Placental epithelial cell (primary cell): ENCODE results near the gene ACKR2. TPM values are rescaled to one million over a fixed set of nuclear protein-coding genes. Genes with fewer than 3 reads are reported as not detected.

Experiments
- small RNA-seq: library from RNA; depleted of rRNA; stranded (forward); fragments of <200 nt; gene quantifications from one replicate; pipeline ENCODE3, GENCODE V24; 2012
- total RNA-seq: library from RNA; depleted of rRNA; stranded (reverse); fragments of >200 nt; gene quantifications from 2 replicates; pipeline ENCODE4 v1.2.3, GENCODE V29; 2012

ACKR2 gene
- 58.5 and 83.1 TPM in 2 replicates for total RNA-seq

DNA sequence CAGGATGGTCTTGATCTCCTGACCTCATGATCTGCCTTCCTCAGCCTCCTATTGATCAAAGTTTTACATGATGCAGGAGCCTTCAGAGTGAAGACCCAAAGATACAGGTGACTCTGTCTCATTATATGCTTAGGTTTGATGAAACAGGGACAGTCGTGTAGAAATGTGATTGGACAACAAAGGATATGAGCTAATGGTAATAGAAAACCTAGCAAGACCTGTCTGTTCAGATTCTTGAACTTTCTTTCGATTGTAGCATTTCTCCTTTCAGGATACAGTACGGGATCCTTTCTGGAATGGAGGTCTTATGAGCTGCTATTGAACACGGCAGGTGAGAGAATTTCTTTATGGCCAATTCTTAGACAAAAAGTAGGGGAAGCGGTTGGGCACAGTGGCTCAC lies at the start of gene ACKR2:
ACKR2 (plus strand) TSS at position 244 of the 400 bp plus-strand sequence. CDS start 55,058 bp downstream, outside the sequence.

DNA sequence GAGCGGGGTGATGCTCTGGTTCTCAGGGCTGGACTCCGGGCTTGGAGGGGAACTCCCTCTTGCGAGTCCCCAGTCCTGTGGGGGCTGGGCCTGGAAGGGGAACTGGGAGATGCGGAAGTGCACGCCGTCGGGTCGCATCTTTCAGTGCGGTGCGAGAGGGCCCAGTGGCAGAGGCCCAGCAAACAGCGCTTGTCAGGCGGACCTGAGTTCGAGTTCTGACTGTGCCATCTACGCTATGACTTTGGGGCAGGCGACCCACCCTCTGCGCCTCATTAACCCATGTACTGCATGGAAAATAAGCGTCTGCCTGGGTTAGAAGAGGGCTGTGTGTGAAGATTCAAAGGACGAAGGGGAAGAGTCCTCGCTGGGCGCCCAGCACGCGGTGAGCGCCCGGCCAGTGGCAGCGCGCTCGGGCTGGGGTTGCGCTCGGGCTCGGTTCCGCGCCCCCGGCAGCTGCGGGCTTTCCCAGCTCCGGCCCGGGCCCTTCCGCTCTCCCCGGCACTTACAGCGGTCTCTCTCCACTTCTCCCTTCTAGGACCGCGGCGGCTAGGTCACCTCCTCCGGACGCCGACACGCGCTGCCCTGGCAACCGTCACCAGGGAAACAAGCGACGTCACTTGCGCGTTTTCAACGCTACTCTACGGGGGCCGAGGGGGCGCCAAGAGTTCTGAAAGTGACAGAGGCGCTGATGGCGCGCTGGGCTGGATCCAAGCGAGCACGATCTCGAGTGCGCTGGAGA lies 36.4 kb upstream of the ACKR2 start, which contains the start of gene CCDC13:
CCDC13 (minus strand) TSS at position 584 of the 739 bp plus-strand sequence. CDS start 14,908 bp downstream, outside the sequence.

GRCh38 chr3:42804106-42804830 lies 5.0 kb upstream of the ACKR2 start, which contains the start of gene HIGD1A:
HIGD1A (minus strand) TSS chr3:42804490; CDS start chr3:42794253, 10,237 bp downstream.

GRCh38 chr3:42875325-42876151 lies 66.3 kb downstream of the ACKR2 start, which contains the start of gene CYP8B1:
CYP8B1 (minus strand) TSS chr3:42875879; CDS start chr3:42875816, 63 bp downstream.

DNA sequence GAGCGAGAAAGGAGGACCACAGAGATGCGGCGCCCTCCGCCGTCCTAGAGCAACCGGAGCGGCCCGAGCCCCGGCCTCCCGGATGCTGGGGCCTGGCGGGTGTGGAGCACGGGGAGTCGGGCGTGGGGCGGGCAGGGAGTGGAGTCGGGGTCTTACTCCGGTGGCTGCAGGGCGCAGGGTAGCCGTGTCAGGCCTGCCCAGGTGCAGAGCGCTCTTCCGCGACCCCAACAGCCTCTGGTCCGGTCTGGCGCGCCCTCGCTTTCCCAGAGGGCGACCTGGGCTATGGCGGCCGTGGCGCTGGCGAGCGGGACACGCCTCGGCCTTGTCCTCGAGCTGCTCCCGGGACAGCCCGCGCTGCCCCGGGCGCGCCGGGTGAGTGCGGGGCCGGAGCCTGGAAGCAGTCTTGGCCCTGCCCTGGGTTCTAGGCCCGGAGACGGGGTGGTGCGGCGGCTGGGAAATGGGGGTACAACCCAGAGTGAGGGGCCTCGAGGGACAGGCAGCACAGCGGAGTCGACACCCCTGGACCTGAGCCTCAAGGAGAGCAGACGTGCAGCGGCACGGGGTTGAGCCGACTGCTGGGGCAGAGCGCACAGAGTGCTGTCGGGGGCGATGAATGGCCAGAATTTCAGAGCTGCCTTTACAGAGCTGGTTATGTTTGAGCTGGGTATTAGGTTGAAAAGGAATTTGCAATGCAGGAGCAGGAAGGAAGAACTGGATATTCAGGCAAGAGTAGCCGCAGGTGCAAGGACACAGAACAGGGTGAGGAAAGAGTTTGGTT lies 97.0 kb downstream of the ACKR2 start, which contains the start of gene ZNF662:
ZNF662 (plus strand) TSS at position 73 of the 778 bp plus-strand sequence. CDS start 1,973 bp downstream, outside the sequence.

Small RNA genes lying within 50 kb of the gene (small RNA-seq; reads per million reads assigned to genes)
- gene CCDC13: not detected

Other genes with a start within 250 kb of the ACKR2 start
- gene SEC22C, start 227.5 kb upstream of the ACKR2 start, total RNA-seq: 34.9 and 65.2 TPM in 2 replicates
- gene SS18L2, start 218.6 kb upstream of the ACKR2 start, total RNA-seq: 12.8 and 16.1 TPM in 2 replicates
- gene NKTR, start 208.8 kb upstream of the ACKR2 start, total RNA-seq: 97.9 and 124 TPM in 2 replicates
- 56.9 and 61.3 TPM in 2 replicates for gene ZBTB47, start 155.7 kb upstream of the ACKR2 start, total RNA-seq
- not detected in 2 replicates for gene KLHL40, start 123.9 kb upstream of the ACKR2 start, total RNA-seq
- gene HHATL, start 106.6 kb upstream of the ACKR2 start, total RNA-seq: not detected in 2 replicates
- gene CCDC13, start 36.2 kb upstream of the ACKR2 start, total RNA-seq: 0.11 and 0.79 TPM in 2 replicates
- gene HIGD1A, start 5.0 kb upstream of the ACKR2 start, total RNA-seq: 80.5 and 181 TPM in 2 replicates
- gene CYP8B1, start 66.4 kb downstream of the ACKR2 start, total RNA-seq: not detected in 2 replicates
- 17.1 and 19.6 TPM in 2 replicates for gene ZNF662, start 96.7 kb downstream of the ACKR2 start, total RNA-seq
- 23.2 and 24.3 TPM in 2 replicates for gene GASK1A, start 169.9 kb downstream of the ACKR2 start, total RNA-seq